NCI-H2227 treated with DMSO at 0.1 percent for 48 hours (cell line): ENCODE data around the gene IL13.
"Not testable (repeated sequence)": the region's sequence is repeated elsewhere in the genome, so short reads cannot be mapped to it uniquely, and the experiment has no call there.

Experiments used
- DNase-seq: peaks from one replicate; lab custom pipeline; 2025; lab: John Stamatoyannopoulos, UW

IL13 gene

GRCh38 chr5:132657676-132658380 is at the start of gene IL13:
Gene IL13, plus strand, starts transcription at chr5:132658173. Its CDS starts 14 bp downstream, at chr5:132658187.
- no peak for DNase-seq

- DNase-seq = no peak
Observed at GRCh38 chr5:132611965-132612364, 46.0 kb upstream of the IL13 start.

GRCh38 chr5:132612846-132613245 is 45.1 kb upstream of the IL13 start:
- DNase-seq = no peak

DNA sequence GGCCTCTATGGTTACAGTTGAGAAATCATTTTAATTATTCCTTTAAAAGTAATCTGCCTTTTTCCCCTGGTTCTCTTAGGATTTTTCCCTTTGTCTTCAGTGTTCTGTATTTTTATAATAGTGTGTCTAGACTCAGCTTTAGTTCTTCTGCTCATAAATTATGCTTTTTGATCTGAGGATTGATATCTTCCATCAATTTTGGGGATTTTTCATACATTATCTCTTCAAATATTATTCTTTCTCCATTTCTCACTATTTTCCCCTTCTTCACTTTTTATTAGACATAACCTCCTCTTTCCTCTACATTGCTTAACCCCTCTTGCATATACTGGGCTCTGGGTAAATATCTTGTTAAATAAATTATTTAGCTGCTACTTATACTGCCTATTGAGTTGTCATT is 36.3 kb upstream of the IL13 start:
- no peak for DNase-seq

DNA sequence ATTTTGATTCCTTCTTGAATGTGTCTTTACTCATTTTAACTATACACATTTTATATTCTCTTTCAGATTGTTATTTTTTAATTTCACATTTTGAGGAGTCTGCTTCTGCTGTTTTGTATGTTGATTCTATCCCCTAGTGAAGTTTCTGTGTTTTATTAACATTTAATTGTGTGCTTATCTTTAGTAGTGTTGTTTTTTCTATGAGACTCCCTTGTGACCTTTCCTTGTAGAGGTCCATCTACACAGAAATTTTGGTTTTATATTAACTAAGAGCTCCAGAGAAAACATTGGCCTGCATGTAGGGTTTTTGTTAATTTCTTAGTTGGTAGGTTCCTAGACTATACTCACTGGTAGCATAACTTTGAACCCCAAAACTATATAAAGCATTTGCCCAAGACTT is 35.4 kb upstream of the IL13 start:
- DNase-seq = no peak

GRCh38 chr5:132627470-132627869 is 30.5 kb upstream of the IL13 start:
- DNase-seq = no peak

- DNase-seq = no peak
Observed at GRCh38 chr5:132628814-132629213, 29.2 kb upstream of the IL13 start.

DNA sequence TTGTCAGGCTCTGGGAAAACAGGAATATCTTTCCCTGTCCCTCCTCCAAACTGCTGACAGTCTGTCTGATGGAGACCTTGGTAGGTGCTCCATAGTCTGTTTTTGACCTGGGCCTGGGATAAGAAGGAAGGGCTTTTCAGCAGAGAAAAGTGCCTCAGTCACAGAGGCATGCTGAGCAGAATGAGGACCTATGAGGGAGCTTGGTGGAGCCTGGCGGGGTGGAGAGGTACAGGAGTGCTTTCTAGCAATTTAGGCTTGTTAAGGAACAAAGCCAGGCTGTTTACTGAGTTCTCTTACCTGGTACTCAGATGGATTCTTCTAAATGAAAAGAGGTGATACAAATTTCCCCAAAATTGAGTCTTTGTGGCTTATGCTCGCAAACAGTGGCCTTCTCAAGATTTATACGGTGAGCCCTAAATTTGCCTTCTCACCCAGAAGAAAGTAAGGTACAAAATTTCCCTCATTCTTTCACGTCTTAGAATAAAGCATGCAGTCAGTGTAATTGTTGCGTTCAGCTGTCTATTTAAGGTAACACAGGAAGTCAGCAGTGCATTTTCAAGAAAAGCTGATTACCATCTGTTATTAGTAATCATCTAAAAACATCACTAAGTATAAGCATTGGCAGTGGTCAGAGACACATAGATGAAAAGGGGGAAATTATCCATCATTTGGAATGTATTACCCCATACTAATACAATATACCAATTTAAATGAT is 28.6 kb upstream of the IL13 start:
- no peak for DNase-seq

DNA sequence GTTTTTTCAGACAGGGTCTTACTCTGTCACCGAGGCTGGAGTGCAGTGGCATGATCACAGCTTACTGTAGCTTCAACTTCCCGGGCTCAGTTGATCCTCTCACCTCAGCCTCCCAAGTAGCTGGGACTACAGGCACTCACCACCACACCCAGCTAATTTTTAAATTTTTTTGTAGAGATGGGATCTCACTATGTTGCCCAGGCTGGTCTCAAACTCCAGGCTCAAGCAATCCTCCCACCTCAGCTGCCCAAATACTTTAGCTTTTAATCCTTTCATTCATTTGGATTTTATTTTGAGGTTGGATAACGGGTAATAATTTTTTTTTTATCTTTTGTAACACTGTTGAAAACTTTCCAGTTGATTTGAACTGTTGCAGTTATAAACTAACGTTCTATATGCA is 24.4 kb upstream of the IL13 start:
- DNase-seq = not testable (repeated sequence)

- no peak for DNase-seq
Observed at GRCh38 chr5:132635873-132636272, 22.1 kb upstream of the IL13 start.

DNA sequence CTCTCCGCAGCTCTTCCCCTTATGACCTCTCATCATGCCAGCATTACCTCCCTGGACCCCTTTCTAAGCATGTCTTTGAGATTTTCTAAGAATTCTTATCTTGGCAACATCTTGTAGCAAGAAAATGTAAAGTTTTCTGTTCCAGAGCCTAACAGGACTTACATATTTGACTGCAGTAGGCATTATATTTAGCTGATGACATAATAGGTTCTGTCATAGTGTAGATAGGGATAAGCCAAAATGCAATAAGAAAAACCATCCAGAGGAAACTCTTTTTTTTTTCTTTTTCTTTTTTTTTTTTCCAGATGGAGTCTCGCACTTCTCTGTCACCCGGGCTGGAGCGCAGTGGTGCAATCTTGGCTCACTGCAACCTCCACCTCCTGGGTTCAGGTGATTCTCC is 20.7 kb upstream of the IL13 start:
- no peak for DNase-seq

GRCh38 chr5:132639706-132640130 is 18.3 kb upstream of the IL13 start:
- DNase-seq = no peak

GRCh38 chr5:132640613-132641012 is 17.4 kb upstream of the IL13 start:
- no peak for DNase-seq

DNA sequence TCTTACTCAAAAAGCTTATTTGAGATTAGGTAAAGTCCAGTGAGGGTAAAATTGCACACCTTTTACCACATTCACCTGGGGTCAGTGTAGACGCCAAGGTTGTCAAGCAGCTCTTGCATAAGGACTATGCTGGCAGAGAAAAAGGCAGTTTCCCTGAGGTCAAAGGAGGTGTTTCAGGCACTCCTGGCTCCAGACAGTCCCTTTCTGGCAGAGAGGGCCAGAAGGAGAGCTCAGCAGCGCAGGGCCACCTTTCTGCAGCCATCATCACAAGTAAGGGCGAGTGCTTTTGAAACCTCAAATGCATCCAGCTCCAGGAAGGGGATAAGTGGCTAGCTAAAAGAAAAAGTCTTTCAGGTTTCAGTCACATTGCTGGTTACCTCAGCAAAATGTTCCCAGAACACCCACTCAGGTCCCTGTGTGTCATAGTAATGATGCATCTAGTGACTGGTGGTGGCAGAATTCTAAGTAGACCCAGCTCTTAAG is 16.7 kb upstream of the IL13 start:
- no peak for DNase-seq

DNA sequence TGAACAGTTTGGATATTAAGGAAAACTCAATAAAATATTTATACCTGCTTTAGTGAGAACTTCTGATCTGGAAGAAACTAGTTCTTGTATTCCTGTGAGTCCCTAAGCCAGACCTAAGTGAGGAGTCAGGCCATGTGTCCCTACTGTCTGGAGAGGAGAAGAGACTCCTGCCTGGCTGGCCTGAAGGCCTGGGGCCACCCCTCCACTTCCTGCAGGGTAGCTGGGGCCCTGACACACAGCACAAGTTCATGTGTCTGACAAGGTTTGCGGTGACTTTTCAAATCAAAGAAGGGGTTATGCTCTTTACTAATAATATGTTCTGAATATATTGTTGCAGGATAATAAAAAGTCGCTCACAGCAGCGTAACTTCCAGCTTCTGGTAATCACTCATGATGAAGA is 16.1 kb upstream of the IL13 start:
- no peak for DNase-seq

GRCh38 chr5:132644177-132644576 is 13.8 kb upstream of the IL13 start:
- DNase-seq = no peak

DNA sequence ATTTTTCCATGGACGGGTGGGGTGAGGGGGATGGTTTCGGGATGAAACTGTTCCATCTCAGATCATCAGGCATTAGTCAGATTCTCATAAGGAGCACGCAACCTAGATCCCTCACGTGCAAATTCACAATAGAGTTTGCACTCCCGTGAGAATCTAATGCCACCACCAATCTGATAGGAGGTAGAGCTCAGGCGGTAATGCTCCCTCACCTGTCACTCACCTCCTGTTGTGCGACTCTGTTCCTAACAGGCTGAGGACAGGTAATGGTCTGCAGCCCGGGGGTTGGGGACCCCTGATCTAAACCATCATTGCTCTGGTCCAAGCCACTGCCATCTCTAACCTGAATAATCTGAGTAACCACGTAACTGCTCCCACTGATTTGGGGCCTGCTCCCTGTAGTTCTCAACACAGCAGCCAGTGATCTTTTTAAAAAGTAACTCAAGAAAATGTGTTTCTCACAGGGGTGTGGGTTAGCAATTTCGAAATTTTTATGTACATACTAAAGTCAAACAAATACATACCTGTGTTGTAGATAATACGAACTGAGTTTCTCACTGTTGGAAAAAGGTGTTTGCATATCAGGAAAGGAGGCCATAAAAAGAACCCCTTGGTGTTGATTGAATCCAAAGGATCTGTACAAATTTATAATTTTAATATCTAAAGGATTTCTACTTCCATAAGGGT is 11.2 kb upstream of the IL13 start:
- DNase-seq = no peak

- DNase-seq = no peak
Observed at GRCh38 chr5:132647473-132647872, 10.5 kb upstream of the IL13 start.

DNA sequence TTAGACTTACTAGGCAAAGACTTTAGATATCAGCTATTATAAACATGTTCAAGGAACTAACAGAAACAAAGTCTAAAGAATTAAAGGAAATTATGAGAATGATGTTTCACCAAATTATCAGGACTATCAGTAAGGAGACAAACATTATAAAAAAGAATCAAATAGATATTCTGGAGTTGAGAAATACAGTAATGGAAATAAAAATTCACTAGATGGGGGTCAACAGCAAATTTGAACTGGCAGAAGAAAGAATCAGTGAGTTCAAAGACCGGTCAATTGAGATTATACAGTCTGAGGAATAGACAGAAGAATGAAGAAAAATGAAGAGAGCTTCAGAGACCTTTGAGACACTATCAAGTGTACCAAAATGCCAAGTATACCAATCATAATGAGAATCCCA is 9.6 kb upstream of the IL13 start:
- no peak for DNase-seq

DNA sequence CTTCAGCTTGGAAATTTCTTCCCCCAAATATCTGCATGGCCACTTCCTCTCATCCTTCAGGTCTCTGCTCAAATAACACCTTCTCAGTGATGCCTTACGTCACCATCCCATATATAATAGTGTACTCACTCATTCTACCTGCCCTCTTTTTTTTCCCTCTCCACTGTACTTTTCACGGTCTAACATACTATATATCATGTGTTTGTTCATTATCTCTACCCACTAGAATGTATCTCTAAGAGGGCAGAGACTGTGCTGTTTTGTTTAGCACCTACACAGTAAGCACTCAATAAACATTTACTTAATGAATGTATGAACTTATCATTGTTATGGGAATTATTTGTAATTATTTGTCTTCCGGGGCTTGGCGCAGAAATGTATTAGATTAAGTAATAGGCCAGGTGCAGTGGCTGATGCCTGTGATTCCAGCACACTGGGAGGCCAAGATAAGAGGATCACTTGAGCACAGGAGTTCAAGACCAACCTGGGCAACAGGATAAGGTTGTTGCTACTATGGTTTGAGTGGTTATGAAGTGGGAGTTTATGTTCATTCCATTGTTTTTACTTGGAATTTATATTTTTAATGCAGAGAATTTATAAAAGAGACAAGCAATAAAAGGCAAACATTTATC is 6.0 kb upstream of the IL13 start:
- no peak for DNase-seq

GRCh38 chr5:132653716-132654115 is 4.3 kb upstream of the IL13 start:
- DNase-seq = no peak
